A673 (cell line): Measurements from ENCODE around the gene CEMIP. TPM values are rescaled to one million over a fixed set of nuclear protein-coding genes. Genes with fewer than 3 reads are reported as not detected.

Source experiments
- BruUV-seq: library from RNA; stranded (reverse); fragments of 400-500 nt; replicated peaks from 2 replicates; lab custom pipeline; 2021; lab: Mats Ljungman, UMichigan
- CTCF ChIA-PET: fragments of 300-600 bp; sonication (Branson Sonifier 250); formaldehyde crosslinking; loops from one replicate; lab custom pipeline; 2022; ENCODE audit warnings: antibody characterized with exemption; lab: Charles Lee
- POLR2A ChIA-PET: fragments of 300-600 bp; sonication (Branson Sonifier 250); formaldehyde crosslinking; loops from one replicate; lab custom pipeline; 2022; ENCODE audit warnings: antibody characterized with exemption; ENCODE audit not compliant: low non-redundant PET; lab: Charles Lee
- DNase-seq: peaks from one replicate; pipeline ENCODE4 v3.0.0-alpha.2; 2015; ENCODE audit warnings: low spot score
- H3K27ac ChIP-seq: fragments of 200-600 bp; sonication (generic); 2 replicates; pipeline ENCODE4 v1.5.1; 2016; ENCODE audit warnings: mixed run types, low read depth, mild to moderate bottlenecking, mixed read lengths, antibody characterized with exemption, low read length; ENCODE audit not compliant: poor library complexity, severe bottlenecking
- H3K27me3 ChIP-seq: fragments of 200-600 bp; sonication (generic); replicated peaks from 2 replicates; pipeline ENCODE4 v1.6.1; 2017; ENCODE audit warnings: mixed run types, low read depth, mild to moderate bottlenecking, mixed read lengths, antibody characterized with exemption, low read length; ENCODE audit not compliant: insufficient read depth, poor library complexity
- H3K36me3 ChIP-seq: fragments of 200-600 bp; sonication (generic); 2 replicates; pipeline ENCODE4 v1.6.1; 2016; ENCODE audit warnings: mixed run types, mild to moderate bottlenecking, mixed read lengths, antibody characterized with exemption, low read length; ENCODE audit not compliant: insufficient read depth, poor library complexity, severe bottlenecking
- H3K4me1 ChIP-seq: fragments of 200-600 bp; sonication (generic); 2 replicates; pipeline ENCODE4 v1.6.1; 2017; ENCODE audit warnings: mixed run types, mild to moderate bottlenecking, mixed read lengths, antibody characterized with exemption, low read length; ENCODE audit not compliant: insufficient read depth, poor library complexity, severe bottlenecking
- H3K4me3 ChIP-seq: fragments of 200-600 bp; sonication (generic); 2 replicates; pipeline ENCODE4 v1.5.1; 2016; ENCODE audit warnings: low read depth, mixed run types, mild to moderate bottlenecking, mixed read lengths, low read length; ENCODE audit not compliant: poor library complexity, severe bottlenecking
- H3K9me3 ChIP-seq: fragments of 200-600 bp; sonication (generic); 2 replicates; pipeline ENCODE4 v1.6.1; 2016; ENCODE audit warnings: mixed run types, low read depth, mild to moderate bottlenecking, mixed read lengths, antibody characterized with exemption, low read length; ENCODE audit not compliant: poor library complexity, severe bottlenecking
- EZH2 ChIP-seq: fragments of 200-600 bp; sonication (generic); IDR thresholded peaks from 2 replicates; pipeline ENCODE4 v1.6.1; 2017; ENCODE audit warnings: borderline replicate concordance, low read depth, mild to moderate bottlenecking, mixed read lengths, antibody characterized with exemption, low read length; ENCODE audit not compliant: poor library complexity, severe bottlenecking
- intact Hi-C: fragments of 100-400 bp; cut with micrococcal nuclease; formaldehyde crosslinking; loops from one replicate; pipeline ENCODE4 v1.10.0; 2022; ENCODE audit not compliant: unreplicated experiment
- total RNA-seq: library from RNA; stranded (reverse); gene quantifications from 2 replicates; pipeline ENCODE4 v1.2.3, GENCODE V29; 2021
- TF ChIP-seq, protein P1 (sequence below): fragments of 300-800, 200-600 bp; sonication (generic); conservative IDR thresholded peaks from 2 replicates; pipeline ENCODE4 v1.5.1; 2017; ENCODE audit warnings: low read depth, mild to moderate bottlenecking, antibody characterized with exemption, low read length, moderate library complexity, mixed read lengths

CEMIP gene
- total RNA-seq, 1 experiment from 2014 or later: not detected

DNA sequence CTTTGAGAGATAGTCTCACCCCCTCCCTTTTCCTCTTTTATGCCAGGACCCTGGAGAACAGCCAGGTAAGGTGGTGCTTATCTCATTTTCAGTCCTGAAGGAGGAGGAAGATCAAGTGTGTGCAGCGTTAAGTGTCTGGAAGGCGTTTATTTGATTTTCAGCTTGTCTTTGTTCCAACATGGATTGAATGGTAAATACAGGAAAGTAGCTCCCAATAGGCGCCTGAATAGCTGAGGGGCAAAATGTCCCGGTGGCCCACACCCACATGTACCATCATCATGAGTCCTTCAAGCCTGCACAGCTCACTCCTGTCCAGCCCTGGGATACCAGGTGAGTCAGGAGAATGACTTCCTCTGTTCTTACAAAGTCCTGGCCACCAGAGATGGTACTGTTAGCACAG, 73.5 kb downstream of the CEMIP start:
- Histone ChIP-seq H3K27me3 (no peaks in the 10 kb centered on the region), H3K36me3 (no peaks in the 10 kb centered on the region), H3K4me1 (no peaks in the 10 kb centered on the region), H3K27ac (no peak overlapping the region), H3K4me3 (no peak overlapping the region), H3K9me3 (no peaks in the 10 kb centered on the region)
- no peak for TF ChIP-seq EZH2
- TF ChIP-seq, protein P1, sequence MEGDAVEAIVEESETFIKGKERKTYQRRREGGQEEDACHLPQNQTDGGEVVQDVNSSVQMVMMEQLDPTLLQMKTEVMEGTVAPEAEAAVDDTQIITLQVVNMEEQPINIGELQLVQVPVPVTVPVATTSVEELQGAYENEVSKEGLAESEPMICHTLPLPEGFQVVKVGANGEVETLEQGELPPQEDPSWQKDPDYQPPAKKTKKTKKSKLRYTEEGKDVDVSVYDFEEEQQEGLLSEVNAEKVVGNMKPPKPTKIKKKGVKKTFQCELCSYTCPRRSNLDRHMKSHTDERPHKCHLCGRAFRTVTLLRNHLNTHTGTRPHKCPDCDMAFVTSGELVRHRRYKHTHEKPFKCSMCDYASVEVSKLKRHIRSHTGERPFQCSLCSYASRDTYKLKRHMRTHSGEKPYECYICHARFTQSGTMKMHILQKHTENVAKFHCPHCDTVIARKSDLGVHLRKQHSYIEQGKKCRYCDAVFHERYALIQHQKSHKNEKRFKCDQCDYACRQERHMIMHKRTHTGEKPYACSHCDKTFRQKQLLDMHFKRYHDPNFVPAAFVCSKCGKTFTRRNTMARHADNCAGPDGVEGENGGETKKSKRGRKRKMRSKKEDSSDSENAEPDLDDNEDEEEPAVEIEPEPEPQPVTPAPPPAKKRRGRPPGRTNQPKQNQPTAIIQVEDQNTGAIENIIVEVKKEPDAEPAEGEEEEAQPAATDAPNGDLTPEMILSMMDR: no peak
- no TSS peak for BruUV-seq
- no peak for DNase-seq
- ChIA-PET POLR2A (no interaction called here), CTCF (no interaction called here)
- intact Hi-C loops: no loop called here

DNA sequence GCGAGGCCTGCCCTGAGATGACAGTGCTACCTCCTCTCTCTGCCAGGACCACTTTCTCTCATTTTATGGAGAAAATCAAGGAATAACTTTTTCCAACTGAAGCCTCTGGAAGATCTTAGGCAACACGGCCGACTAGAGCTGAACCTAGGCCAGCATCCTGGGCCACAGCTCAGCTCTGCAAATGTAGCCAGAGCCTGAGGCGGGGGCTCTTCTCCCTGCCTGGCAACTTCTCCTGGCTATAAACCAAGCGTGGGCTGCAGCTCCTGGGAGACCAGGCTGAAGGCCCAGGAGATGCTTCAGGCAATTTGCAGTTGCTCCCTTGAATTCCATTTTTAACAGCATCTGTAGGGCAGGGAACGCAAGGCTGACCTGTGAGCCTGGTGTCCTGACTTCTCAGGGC, 74.9 kb downstream of the CEMIP start:
- Histone ChIP-seq H3K4me3 (no peak overlapping the region), H3K36me3 (no peaks in the 10 kb centered on the region), H3K27me3 (no peaks in the 10 kb centered on the region), H3K27ac (no peak overlapping the region), H3K9me3 (no peaks in the 10 kb centered on the region), H3K4me1 (no peaks in the 10 kb centered on the region)
- DNase-seq: no peak
- ChIA-PET POLR2A (no interaction called here), CTCF (no interaction called here)
- intact Hi-C loops: no loop called here
- no peak for TF ChIP-seq EZH2
- TF ChIP-seq, protein P1: no peak
- BruUV-seq: no TSS peak

DNA sequence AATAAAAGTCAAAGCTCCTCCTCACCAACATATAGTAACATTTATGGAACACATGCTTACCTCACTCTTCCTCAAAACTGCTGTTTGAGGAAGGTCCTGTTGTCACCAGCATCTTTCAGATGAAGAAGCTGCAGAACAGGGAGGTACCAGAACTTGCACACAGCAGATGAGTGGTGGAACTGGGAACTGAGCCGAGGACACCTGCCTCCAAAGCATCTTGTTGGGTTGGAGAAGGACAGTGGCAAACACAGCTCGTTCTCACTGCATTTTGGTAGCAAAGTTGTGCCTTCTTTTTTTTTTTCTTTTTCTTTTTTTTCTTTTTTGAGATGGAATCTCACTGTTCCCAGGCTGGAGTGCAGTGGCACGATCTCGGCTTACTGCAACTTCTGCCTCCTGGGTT, 76.0 kb downstream of the CEMIP start:
- intact Hi-C loops: loop anchor here (5.0 kb wide), 1 partner anchor 398 kb away; no protein-coding TSS in a partner anchor
- Histone ChIP-seq H3K4me1 (no peaks in the 10 kb centered on the region), H3K4me3 (no peak overlapping the region), H3K9me3 (no peaks in the 10 kb centered on the region), H3K36me3 (no peaks in the 10 kb centered on the region), H3K27ac (no peak overlapping the region), H3K27me3 (no peaks in the 10 kb centered on the region)
- ChIA-PET CTCF (no interaction called here), POLR2A (no interaction called here)
- no TSS peak for BruUV-seq
- DNase-seq: no peak
- TF ChIP-seq, protein P1: no peak
- no peak for TF ChIP-seq EZH2
